Amniotic stem cell (primary cell): ENCODE results near the gene ARMH3.

Experiments used
- DNase-seq: peaks from one replicate; lab custom pipeline; 2025; lab: John Stamatoyannopoulos, UW

ARMH3 gene

GRCh38 chr10:101895781-101896180 lies 160.2 kb downstream of the ARMH3 start:
- DNase-seq: no peak

GRCh38 chr10:101894742-101895141 lies 161.2 kb downstream of the ARMH3 start:
- DNase-seq: no peak

- no peak for DNase-seq
Measured at GRCh38 chr10:101894266-101894665, 161.7 kb downstream of the ARMH3 start.

- DNase-seq: no peak
Measured at GRCh38 chr10:101893510-101894120, 162.4 kb downstream of the ARMH3 start.

- no peak for DNase-seq
Measured at GRCh38 chr10:101892782-101893391, 163.1 kb downstream of the ARMH3 start.

GRCh38 chr10:101889256-101890210 lies 166.4 kb downstream of the ARMH3 start:
- peak; percentile 65 for DNase-seq

- DNase-seq: no peak
Measured at GRCh38 chr10:101888251-101888949, 167.6 kb downstream of the ARMH3 start.

GRCh38 chr10:101887775-101888174 lies 168.2 kb downstream of the ARMH3 start:
- no peak for DNase-seq

- no peak for DNase-seq
Measured at GRCh38 chr10:101886521-101887312, 169.3 kb downstream of the ARMH3 start.

- DNase-seq: no peak
Measured at GRCh38 chr10:101881036-101881774, 174.8 kb downstream of the ARMH3 start.

GRCh38 chr10:101880232-101880573 lies 175.8 kb downstream of the ARMH3 start:
- no peak for DNase-seq

GRCh38 chr10:101879456-101880231 lies 176.3 kb downstream of the ARMH3 start:
- no peak for DNase-seq

- DNase-seq: no peak
Measured at GRCh38 chr10:101878869-101879268, 177.1 kb downstream of the ARMH3 start.

- DNase-seq: no peak
Measured at GRCh38 chr10:101875068-101875688, 180.8 kb downstream of the ARMH3 start.

GRCh38 chr10:101874252-101874651 lies 181.7 kb downstream of the ARMH3 start:
- no peak for DNase-seq

GRCh38 chr10:101867931-101868330 lies 188.0 kb downstream of the ARMH3 start:
- no peak for DNase-seq

GRCh38 chr10:101859530-101859929 lies 196.4 kb downstream of the ARMH3 start:
- DNase-seq: no peak

GRCh38 chr10:101858723-101859500 lies 197.1 kb downstream of the ARMH3 start:
- DNase-seq: no peak
